SK-N-SH (cell line): ENCODE measurements around the gene FNDC1. TPM values are rescaled to one million over a fixed set of nuclear protein-coding genes. Genes with fewer than 3 reads are reported as not detected.

Experiments used
- CTCF ChIA-PET: fragments of 300-600, 350-600 bp; formaldehyde crosslinking; extraction: SDS; loops from one replicate; lab custom pipeline; 2021; lab: Yijun Ruan, JAX
- POLR2A ChIA-PET: fragments of 350-600 bp; sonication (Branson Sonifier 250); formaldehyde crosslinking; extraction: SDS; loops from one replicate; lab custom pipeline; 2020; ENCODE audit warnings: antibody characterized with exemption, inconsistent platforms; lab: Yijun Ruan, JAX
- DNase-seq: peaks from one replicate; pipeline ENCODE4 v3.0.0; 2012
- H2AFZ ChIP-seq: fragments of 200-600 bp; sonication (generic); 2 replicates; pipeline ENCODE4 v1.8.1; 2016; ENCODE audit warnings: antibody characterized with exemption, mild to moderate bottlenecking, low read depth
- H3F3A ChIP-seq: fragments of 200-600 bp; sonication (generic); replicated peaks from 2 replicates; pipeline ENCODE3; 2016; ENCODE audit warnings: antibody characterized with exemption, mild to moderate bottlenecking; ENCODE audit not compliant: insufficient read depth
- H3K27ac ChIP-seq, 2 experiments: fragments of 200-500 bp in 1 of 2; fragments of 200-600 bp in 1 of 2; sonication (Bioruptor generic) in 1 of 2; sonication (generic), shearing (Covaris generic) in 1 of 2; 2 replicates each; pipeline versions ENCODE4 v1.5.1 to v1.6.1; 2014 to 2016; ENCODE audit warnings: low read depth in 2 of 2, inconsistent platforms in 1 of 2, low read length in 1 of 2, mild to moderate bottlenecking in 1 of 2, mixed read lengths in 1 of 2
- H3K27me3 ChIP-seq: fragments of 200-600 bp; sonication (generic), shearing (Covaris generic); 2 replicates; pipeline ENCODE4 v1.6.1; 2016; ENCODE audit warnings: mixed run types; ENCODE audit not compliant: insufficient read depth
- H3K36me3 ChIP-seq, 2 experiments: fragments of 200-500 bp in 1 of 2; fragments of 200-600 bp in 1 of 2; sonication (Bioruptor generic) in 1 of 2; sonication (generic) in 1 of 2; replicated peaks in 1 of 2; 2 replicates each; pipeline versions ENCODE3 to v1.5.1; 2014 to 2016; ENCODE audit warnings: low read length in 1 of 2, mild to moderate bottlenecking in 1 of 2; ENCODE audit not compliant: insufficient read depth in 2 of 2, control insufficient read depth in 1 of 2
- H3K4me1 ChIP-seq, 2 experiments: fragments of 200-500 bp in 1 of 2; fragments of 200-600 bp in 1 of 2; sonication (Bioruptor generic) in 1 of 2; sonication (generic), shearing (Covaris generic) in 1 of 2; 2 replicates each; pipeline versions ENCODE4 v1.5.1 to v1.6.1; 2014 to 2016; ENCODE audit warnings: low read depth in 1 of 2, low read length in 1 of 2, mixed run types in 1 of 2; ENCODE audit not compliant: insufficient read depth in 2 of 2, control insufficient read depth in 1 of 2
- H3K4me2 ChIP-seq: fragments of 200-600 bp; sonication (generic), shearing (Covaris generic); 2 replicates; pipeline ENCODE4 v1.6.1; 2017; ENCODE audit warnings: mixed run types
- H3K4me3 ChIP-seq, 2 experiments: fragments of 200-500 bp in 1 of 2; fragments of 200-600 bp in 1 of 2; sonication (Bioruptor generic) in 1 of 2; sonication (generic), shearing (Covaris generic) in 1 of 2; 2 replicates each; pipeline versions ENCODE4 v1.5.1 to v1.8.1; 2014 to 2016; ENCODE audit warnings: low read depth in 2 of 2, inconsistent platforms in 1 of 2, low read length in 1 of 2, mild to moderate bottlenecking in 1 of 2, mixed read lengths in 1 of 2, moderate library complexity in 1 of 2
- H3K79me2 ChIP-seq: fragments of 200-600 bp; sonication (generic); 2 replicates; pipeline ENCODE4 v1.8.1; 2017; ENCODE audit warnings: mild to moderate bottlenecking; ENCODE audit not compliant: insufficient read depth
- H3K9ac ChIP-seq: fragments of 200-600 bp; sonication (generic); 2 replicates; pipeline ENCODE4 v1.6.1; 2017; ENCODE audit warnings: mixed run types
- H3K9me2 ChIP-seq: fragments of 200-600 bp; sonication (generic); 2 replicates; pipeline ENCODE4 v1.6.1; 2017; ENCODE audit warnings: mixed run types
- H3K9me3 ChIP-seq: fragments of 200-600 bp; sonication (generic); 2 replicates; pipeline ENCODE4 v1.6.1; 2017; ENCODE audit warnings: mixed run types, mild to moderate bottlenecking, moderate library complexity
- H4K20me1 ChIP-seq: fragments of 200-600 bp; sonication (generic); 2 replicates; pipeline ENCODE4 v1.6.1; 2017; ENCODE audit warnings: mild to moderate bottlenecking, mixed run types; ENCODE audit not compliant: insufficient read depth
- CHD2 ChIP-seq: fragments of 150-350 bp; IDR thresholded peaks from 2 replicates; pipeline ENCODE4 v1.6.1; 2018; ENCODE audit warnings: low read length; ENCODE audit not compliant: partially characterized antibody
- EP300 ChIP-seq, 2 experiments: IDR thresholded peaks; 2 replicates each; pipeline versions ENCODE4 v1.4.0 to v1.6.1; 2012; ENCODE audit warnings: borderline replicate concordance in 1 of 2, low read depth in 1 of 2, low read length in 1 of 2
- GATA2 ChIP-seq: sonication (generic); formaldehyde crosslinking; IDR thresholded peaks from 2 replicates; pipeline ENCODE4 v1.5.0; 2020; ENCODE audit warnings: mild to moderate bottlenecking, missing genetic modification reagents
- MEF2A ChIP-seq: IDR thresholded peaks from 2 replicates; pipeline ENCODE4 v1.4.0; 2012; ENCODE audit warnings: low read depth, borderline replicate concordance
- MXI1 ChIP-seq: IDR thresholded peaks from 2 replicates; pipeline ENCODE4 v1.6.1; 2012; ENCODE audit warnings: mild to moderate bottlenecking, low read depth, low read length, improper control_type of control experiment
- POLR2AphosphoS5 ChIP-seq: IDR thresholded peaks from 2 replicates; pipeline ENCODE4 v1.6.1; 2012; ENCODE audit warnings: low read depth, low read length
- RAD21 ChIP-seq: IDR thresholded peaks from 2 replicates; pipeline ENCODE4 v1.6.1; 2012; ENCODE audit warnings: mild to moderate bottlenecking, low read length
- REST ChIP-seq: IDR thresholded peaks from 2 replicates; pipeline ENCODE4 v1.6.1; 2012; ENCODE audit warnings: mild to moderate bottlenecking, low read depth, low read length, moderate library complexity
- SIN3A ChIP-seq: IDR thresholded peaks from 2 replicates; pipeline ENCODE4 v1.6.1; 2012; ENCODE audit warnings: low read depth, mild to moderate bottlenecking, low read length, moderate library complexity, borderline replicate concordance
- YY1 ChIP-seq: IDR thresholded peaks from 2 replicates; pipeline ENCODE4 v1.4.0; 2012; ENCODE audit warnings: low read depth, mild to moderate bottlenecking
- WGBS: methylation state at CpG from one replicate; pipeline ENCODE4 v1.1.6; 2017; ENCODE audit warnings: low lambda C conversion rate; 5-methylcytosine and 5-hydroxymethylcytosine counted together
- polyA plus RNA-seq, 3 experiments: library from polyadenylated mRNA; depleted of rRNA; stranded (reverse); fragments of >200 nt; gene quantifications; 2 replicates each; pipeline ENCODE4 v1.2.3, GENCODE V29; 2012

Gene FNDC1
- polyA plus RNA-seq, 1 of the 3 experiments (the other 2 are of a cell fraction) = not detected

- Histone ChIP-seq H3K4me1 (no peaks in the 10 kb centered on the region), H3K4me3 (no peak overlapping the region), H4K20me1 (no peaks in the 10 kb centered on the region), H3K9me3 (no peaks in the 10 kb centered on the region), H3K4me2 (no peak overlapping the region), H3K9me2 (no peaks in the 10 kb centered on the region), H2AFZ (no peak overlapping the region), H3K27ac (no peak overlapping the region), H3K27me3 (peaks cover 10% of the 10 kb centered on the region; the same call in 1 of the 2 replicates), H3K36me3 (no peaks in the 10 kb centered on the region), H3F3A (no peaks in the 10 kb centered on the region), H3K9ac (no peak overlapping the region), H3K79me2 (no peaks in the 10 kb centered on the region)
- no peak for DNase-seq
- ChIA-PET CTCF (interaction anchor here (0.8 to 2.3 kb wide), 2 partner anchors 8 to 17 kb away, joined by 3 to 10 read pairs; no protein-coding TSS in a partner anchor), POLR2A (no interaction called here)
- 3% methylated on average over 6 of the region's 7 CpGs for WGBS
- no peak for TF ChIP-seq CHD2
- TF ChIP-seq REST = no peak
- no peak for TF ChIP-seq GATA2 (CRISPR knock-in tag)
- no peak for TF ChIP-seq SIN3A
- no peak for TF ChIP-seq POLR2AphosphoS5
- TF ChIP-seq EP300 (IDR thresholded peaks at IDR 0.05; ENCODE audit: borderline replicate concordance in 1 of 2, low read depth in 1 of 2, low read length in 1 of 2) = no peak
- TF ChIP-seq RAD21 = no peak
- no peak for TF ChIP-seq MXI1
- no peak for TF ChIP-seq YY1
Observed at GRCh38 chr6:159190460-159190859, 21.3 kb downstream of the FNDC1 start.

GRCh38 chr6:159193923-159194322 is 24.7 kb downstream of the FNDC1 start:
- POLR2A ChIA-PET = no interaction called here
- WGBS = 0% methylated on average over 2 of the region's 2 CpGs

More at GRCh38 chr6:159193923-159194322, 24.7 kb downstream of the FNDC1 start:
- Histone ChIP-seq H3K36me3 (no peaks in the 10 kb centered on the region), H3K9ac (no peak overlapping the region), H4K20me1 (no peaks in the 10 kb centered on the region), H3K4me2 (no peak overlapping the region), H3K27ac (no peak overlapping the region), H2AFZ (no peak overlapping the region), H3K4me3 (no peak overlapping the region), H3K79me2 (no peaks in the 10 kb centered on the region), H3F3A (no peaks in the 10 kb centered on the region), H3K9me2 (no peaks in the 10 kb centered on the region), H3K4me1 (no peaks in the 10 kb centered on the region), H3K9me3 (no peaks in the 10 kb centered on the region), H3K27me3 (peaks cover 24% of the 10 kb centered on the region; the same call in 1 of the 2 replicates)
- DNase-seq = no peak
- no peak for TF ChIP-seq REST
- TF ChIP-seq MEF2A = no peak
- CTCF ChIA-PET = interaction anchor here (1.1 to 1.3 kb wide), 2 partner anchors 24 to 461 kb away, joined by 3 to 4 read pairs; no protein-coding TSS in a partner anchor
